ENCODE measurements around the gene PDE4D. TPM values are rescaled to one million over a fixed set of nuclear protein-coding genes. Genes with fewer than 3 reads are reported as not detected.

PDE4D gene
- total and polyA plus RNA-seq, 2 of the 4 experiments (the other 2 are of a cell fraction), result 1.4 to 7.9 TPM

- H2AK9ac ChIP-seq (replicated peaks; ENCODE audit: low read depth, low read length, poor library complexity), result no peak overlapping the region
- H2BK15ac ChIP-seq (ENCODE audit: low read depth, low read length), result no peak overlapping the region
- no peaks in the 10 kb centered on the region for H3K36me3 ChIP-seq (ENCODE audit: control insufficient read depth, insufficient read depth, low read length)
- DNase-seq, result peak; percentile 63
- H3K4me3 ChIP-seq (ENCODE audit: insufficient read depth, low read depth, low read length), result no peak overlapping the region
- H3K79me1 ChIP-seq (ENCODE audit: low read depth in 1 of 2, low read length in 2 of 2), result no peaks in the 10 kb centered on the region
- CTCF ChIA-PET, result no interaction called here
- H3K4ac ChIP-seq (ENCODE audit: low read depth, low read length), result no peak overlapping the region
- in situ Hi-C loops (cut with MboI; ENCODE audit: low sequenced_read_pairs) (no loop called here), dilution Hi-C loops (cut with HindIII; ENCODE audit: low sequenced_read_pairs, unreplicated experiment) (no loop called here), intact Hi-C loops (cut with micrococcal nuclease) (no loop called here)
- H4K20me1 ChIP-seq (ENCODE audit: insufficient read depth, low read length), result no peaks in the 10 kb centered on the region
- no peak overlapping the region for H2BK20ac ChIP-seq (ENCODE audit: low read depth, low read length)
- no CpG with 5 or more reads among the region's 2 CpGs for WGBS, 2 experiments (ENCODE audit: extremely low coverage in 2 of 2, insufficient read length in 1 of 2)
- no peak overlapping the region for H3K27ac ChIP-seq (ENCODE audit: insufficient read depth, low read length)
- H3K18ac ChIP-seq (ENCODE audit: low read depth, low read length), result no peak overlapping the region
- no peak overlapping the region for H4K8ac ChIP-seq (ENCODE audit: low read depth in 2 of 2, low read length in 2 of 2)
- no peak overlapping the region for H3K4me2 ChIP-seq (ENCODE audit: low read depth, low read length)
- H3K9ac ChIP-seq (ENCODE audit: low read depth, low read length), result no peak overlapping the region
- no peak overlapping the region for H2BK5ac ChIP-seq (ENCODE audit: low read depth, low read length, poor library complexity, severe bottlenecking)
- H2AFZ ChIP-seq (replicated peaks; ENCODE audit: low read length, poor library complexity), result no peak overlapping the region
- no peak overlapping the region for H2AK5ac ChIP-seq (ENCODE audit: low read depth, low read length)
- H3K23ac ChIP-seq (ENCODE audit: low read depth, low read length), result no peak overlapping the region
- POLR2A ChIA-PET (ENCODE audit: unreplicated experiment), result no interaction called here
- no peaks in the 10 kb centered on the region for H3K4me1 ChIP-seq (ENCODE audit: control insufficient read depth, insufficient read depth, low read length)
- peak; percentile 27; the same call in 1 of the 2 replicates for ATAC-seq (ENCODE audit: low read depth)
- no peak overlapping the region for H3K56ac ChIP-seq (ENCODE audit: extremely low read depth, insufficient read depth, low read length)
- no peak overlapping the region for H4K5ac ChIP-seq (ENCODE audit: low read depth, low read length)
- no TSS peak for BruUV-seq (replicated peaks)
- H3K27me3 ChIP-seq (ENCODE audit: control insufficient read depth, insufficient read depth, low read length), result no peaks in the 10 kb centered on the region
- no peak overlapping the region for H2BK120ac ChIP-seq (ENCODE audit: low read depth, low read length)
- no peaks in the 10 kb centered on the region for H3K9me3 ChIP-seq (ENCODE audit: control insufficient read depth, insufficient read depth, low read length)
- TF ChIP-seq MXI1 (IDR thresholded peaks at IDR 0.05; ENCODE audit: borderline replicate concordance, low read depth, low read length) (no peak), NFE2L2 (IDR thresholded peaks at IDR 0.05; ENCODE audit: low read depth, low read length) (peak; percentile 42; the same call in 1 of the 2 replicates), RCOR1 (IDR thresholded peaks at IDR 0.05; ENCODE audit: insufficient replicate concordance, low read length) (no peak)
- H3K9me1 ChIP-seq (ENCODE audit: insufficient read depth, low read length), result no peaks in the 10 kb centered on the region
- H4K91ac ChIP-seq (ENCODE audit: insufficient read depth, low read depth, low read length), result no peak overlapping the region
- no peak overlapping the region for H3K14ac ChIP-seq (replicated peaks; ENCODE audit: low read depth, low read length)
These were observed 953.1 kb downstream of the PDE4D start for GRCh38 chr5:58940446-58940845.

Measured in IMR-90 (cell line).